Peyer's patch (tissue), 4 donors: ENCODE measurements around the gene ENPP3.

Experiments
- POLR2A ChIP-seq, 2 donors: fragments of 450-650 bp; IDR thresholded peaks; one replicate each; pipeline ENCODE4 v1.5.1; 2017; ENCODE audit warnings: antibody characterized with exemption in 2 of 2, mild to moderate bottlenecking in 2 of 2, moderate library complexity in 2 of 2
- TF ChIP-seq, protein P1 (sequence below), 6 experiments: fragments of 450-650 bp in 4 of 6; fragments of 200-600 bp in 2 of 6; sonication (generic) in 1 of 6; IDR thresholded peaks; one replicate each; pipeline ENCODE4 v1.5.1; 2017 to 2019; ENCODE audit warnings: antibody characterized with exemption in 6 of 6, mild to moderate bottlenecking in 3 of 6, moderate library complexity in 1 of 6

GRCh38 chr6:131789219-131789618, 152.1 kb downstream of the ENPP3 start:
- no peak for TF ChIP-seq POLR2A (IDR thresholded peaks at IDR 0.05)
- TF ChIP-seq, protein P1, sequence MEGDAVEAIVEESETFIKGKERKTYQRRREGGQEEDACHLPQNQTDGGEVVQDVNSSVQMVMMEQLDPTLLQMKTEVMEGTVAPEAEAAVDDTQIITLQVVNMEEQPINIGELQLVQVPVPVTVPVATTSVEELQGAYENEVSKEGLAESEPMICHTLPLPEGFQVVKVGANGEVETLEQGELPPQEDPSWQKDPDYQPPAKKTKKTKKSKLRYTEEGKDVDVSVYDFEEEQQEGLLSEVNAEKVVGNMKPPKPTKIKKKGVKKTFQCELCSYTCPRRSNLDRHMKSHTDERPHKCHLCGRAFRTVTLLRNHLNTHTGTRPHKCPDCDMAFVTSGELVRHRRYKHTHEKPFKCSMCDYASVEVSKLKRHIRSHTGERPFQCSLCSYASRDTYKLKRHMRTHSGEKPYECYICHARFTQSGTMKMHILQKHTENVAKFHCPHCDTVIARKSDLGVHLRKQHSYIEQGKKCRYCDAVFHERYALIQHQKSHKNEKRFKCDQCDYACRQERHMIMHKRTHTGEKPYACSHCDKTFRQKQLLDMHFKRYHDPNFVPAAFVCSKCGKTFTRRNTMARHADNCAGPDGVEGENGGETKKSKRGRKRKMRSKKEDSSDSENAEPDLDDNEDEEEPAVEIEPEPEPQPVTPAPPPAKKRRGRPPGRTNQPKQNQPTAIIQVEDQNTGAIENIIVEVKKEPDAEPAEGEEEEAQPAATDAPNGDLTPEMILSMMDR (IDR thresholded peaks at IDR 0.05): no peak
